Nephron (organoid): ENCODE results near the gene OR10G3.
A peak's percentile ranks its signal among the peaks of the same experiment; 100 is the strongest.

ENCODE experiments used
- H3K27ac Mint-ChIP-seq, 3 experiments: 2 replicates each; pipeline ENCODE4 v1.8.0; 2020; ENCODE audit warnings: mixed read lengths in 3 of 3, mild to moderate bottlenecking in 2 of 3, moderate library complexity in 1 of 3
- H3K27me3 Mint-ChIP-seq: 2 replicates; pipeline ENCODE4 v1.8.0; 2021; ENCODE audit warnings: low read depth, mild to moderate bottlenecking, moderate library complexity, mixed read lengths
- H3K36me3 Mint-ChIP-seq: 2 replicates; pipeline ENCODE4 v1.8.0; 2020; ENCODE audit warnings: low read depth, mixed read lengths
- H3K4me1 Mint-ChIP-seq: 2 replicates; pipeline ENCODE4 v1.8.0; 2020; ENCODE audit warnings: mixed read lengths
- H3K4me3 Mint-ChIP-seq, 3 experiments: 2 replicates each; pipeline ENCODE4 v1.8.0; 2020; ENCODE audit warnings: mild to moderate bottlenecking in 3 of 3, mixed read lengths in 3 of 3, moderate library complexity in 2 of 3
- H3K9me3 Mint-ChIP-seq: 2 replicates; pipeline ENCODE4 v1.8.0; 2020; ENCODE audit warnings: mixed read lengths
- CTCF ChIP-seq, 3 experiments: fragments of 200-600 bp; sonication (generic); IDR thresholded peaks; one replicate each; pipeline ENCODE4 v1.5.0; 2021; ENCODE audit warnings: antibody characterized with exemption in 3 of 3; ENCODE audit not compliant: unreplicated experiment in 3 of 3

The OR10G3 gene

GRCh38 chr14:21589317-21589716 lies 9.4 kb upstream of the OR10G3 start:
- no peak overlapping the region for H3K27ac Mint-ChIP-seq
- no peaks in the 10 kb centered on the region for H3K27me3 Mint-ChIP-seq
- peaks cover 14% of the 10 kb centered on the region for H3K9me3 Mint-ChIP-seq
- H3K36me3 Mint-ChIP-seq: no peaks in the 10 kb centered on the region
- TF ChIP-seq CTCF (IDR thresholded peaks at IDR 0.05; ENCODE audit: unreplicated experiment in 3 of 3): no peak
- no peaks in the 10 kb centered on the region for H3K4me1 Mint-ChIP-seq
- H3K4me3 Mint-ChIP-seq: no peak overlapping the region

GRCh38 chr14:21575661-21576060 lies 4.2 kb downstream of the OR10G3 start:
- peaks cover 8% of the 10 kb centered on the region for H3K9me3 Mint-ChIP-seq
- no peaks in the 10 kb centered on the region for H3K4me1 Mint-ChIP-seq
- no peak overlapping the region for H3K4me3 Mint-ChIP-seq
- no peak overlapping the region for H3K27ac Mint-ChIP-seq
- no peak for TF ChIP-seq CTCF (IDR thresholded peaks at IDR 0.05; ENCODE audit: unreplicated experiment in 3 of 3)
- peaks cover 6% of the 10 kb centered on the region for H3K27me3 Mint-ChIP-seq
- peaks cover 4% of the 10 kb centered on the region for H3K36me3 Mint-ChIP-seq

GRCh38 chr14:21572604-21573003 lies 7.3 kb downstream of the OR10G3 start:
- H3K4me1 Mint-ChIP-seq: no peaks in the 10 kb centered on the region
- TF ChIP-seq CTCF (IDR thresholded peaks at IDR 0.05; ENCODE audit: unreplicated experiment in 3 of 3): no peak
- peaks cover 4% of the 10 kb centered on the region for H3K36me3 Mint-ChIP-seq
- H3K4me3 Mint-ChIP-seq: no peak overlapping the region
- no peak overlapping the region for H3K27ac Mint-ChIP-seq
- peaks cover 12% of the 10 kb centered on the region for H3K9me3 Mint-ChIP-seq
- H3K27me3 Mint-ChIP-seq: peaks cover 6% of the 10 kb centered on the region

GRCh38 chr14:21558703-21559170 lies 21.1 kb downstream of the OR10G3 start:
- no peaks in the 10 kb centered on the region for H3K27me3 Mint-ChIP-seq
- H3K36me3 Mint-ChIP-seq: no peaks in the 10 kb centered on the region
- peak overlapping the region; percentile 68 to 96 (median 70) for H3K27ac Mint-ChIP-seq

GRCh38 chr14:21557084-21557901 lies 22.6 kb downstream of the OR10G3 start:
- peak; percentile 76 to 82 (median 79) for TF ChIP-seq CTCF (IDR thresholded peaks at IDR 0.05; ENCODE audit: unreplicated experiment in 3 of 3)
- H3K27ac Mint-ChIP-seq: peak overlapping the region; percentile 86 to 96 (median 94)
- no peaks in the 10 kb centered on the region for H3K27me3 Mint-ChIP-seq
- no peaks in the 10 kb centered on the region for H3K9me3 Mint-ChIP-seq
- H3K36me3 Mint-ChIP-seq: no peaks in the 10 kb centered on the region
- peaks cover 13% of the 10 kb centered on the region for H3K4me1 Mint-ChIP-seq
- H3K4me3 Mint-ChIP-seq: peak overlapping the region; percentile 67 to 71 (median 71)

More at GRCh38 chr14:21558703-21559170, 21.1 kb downstream of the OR10G3 start:
- peaks cover 13% of the 10 kb centered on the region for H3K4me1 Mint-ChIP-seq
- TF ChIP-seq CTCF (IDR thresholded peaks at IDR 0.05; ENCODE audit: unreplicated experiment in 3 of 3): no peak
- peak overlapping the region in 2 of 3 experiments; percentile 53 to 71 for H3K4me3 Mint-ChIP-seq
- H3K9me3 Mint-ChIP-seq: no peaks in the 10 kb centered on the region
